Chondrocyte (in vitro differentiated cells): ENCODE results near the gene HSD17B2. TPM values are rescaled to one million over a fixed set of nuclear protein-coding genes. Genes with fewer than 3 reads are reported as not detected.

Experiments used
- DNase-seq: peaks from one replicate; pipeline ENCODE4 v3.0.0; 2021; ENCODE audit warnings: mixed read lengths, low spot score
- H3K27ac Mint-ChIP-seq: one replicate; pipeline ENCODE4 v1.8.0; 2021; ENCODE audit warnings: mild to moderate bottlenecking, moderate library complexity, mixed read lengths; ENCODE audit not compliant: unreplicated experiment
- H3K27me3 Mint-ChIP-seq: 2 replicates; pipeline ENCODE4 v1.8.0; 2021; ENCODE audit warnings: low read depth, mixed read lengths
- H3K36me3 Mint-ChIP-seq: 2 replicates; pipeline ENCODE4 v1.8.0; 2021; ENCODE audit warnings: low read depth, mixed read lengths
- H3K4me1 Mint-ChIP-seq: 2 replicates; pipeline ENCODE4 v1.8.0; 2021; ENCODE audit warnings: low read depth, mild to moderate bottlenecking, mixed read lengths
- H3K4me3 Mint-ChIP-seq: one replicate; pipeline ENCODE4 v1.8.0; 2021; ENCODE audit warnings: mild to moderate bottlenecking, moderate library complexity, mixed read lengths; ENCODE audit not compliant: unreplicated experiment
- H3K9me3 Mint-ChIP-seq: 2 replicates; pipeline ENCODE4 v1.8.0; 2021; ENCODE audit warnings: low read depth, mixed read lengths
- CTCF ChIP-seq: fragments of 200-600 bp; sonication (generic); IDR thresholded peaks from 2 replicates; pipeline ENCODE4 v1.5.0; 2021; ENCODE audit warnings: antibody characterized with exemption, mild to moderate bottlenecking, moderate library complexity
- total RNA-seq: library from RNA; stranded (reverse); gene quantifications from 3 replicates; pipeline ENCODE4 v1.2.1, GENCODE V29; 2021

Gene HSD17B2
- total RNA-seq, 1 donor from 2014 or later: not detected

GRCh38 chr16:82146556-82146955 lies 111.5 kb downstream of the HSD17B2 start:
- no peak overlapping the region for H3K4me3 Mint-ChIP-seq
- peaks cover 3% of the 10 kb centered on the region for H3K9me3 Mint-ChIP-seq
- H3K27ac Mint-ChIP-seq: no peak overlapping the region
- no peaks in the 10 kb centered on the region for H3K27me3 Mint-ChIP-seq
- H3K36me3 Mint-ChIP-seq: peaks cover 16% of the 10 kb centered on the region
- no peak for TF ChIP-seq CTCF
- DNase-seq: no peak
- no peaks in the 10 kb centered on the region for H3K4me1 Mint-ChIP-seq

GRCh38 chr16:82146957-82147356 lies 111.9 kb downstream of the HSD17B2 start:
- no peak for DNase-seq
- Mint-ChIP-seq H3K36me3 (peaks cover 16% of the 10 kb centered on the region), H3K27ac (no peak overlapping the region), H3K27me3 (no peaks in the 10 kb centered on the region), H3K4me1 (no peaks in the 10 kb centered on the region), H3K9me3 (peaks cover under 1% of the 10 kb centered on the region), H3K4me3 (no peak overlapping the region)
- TF ChIP-seq CTCF: no peak

DNA sequence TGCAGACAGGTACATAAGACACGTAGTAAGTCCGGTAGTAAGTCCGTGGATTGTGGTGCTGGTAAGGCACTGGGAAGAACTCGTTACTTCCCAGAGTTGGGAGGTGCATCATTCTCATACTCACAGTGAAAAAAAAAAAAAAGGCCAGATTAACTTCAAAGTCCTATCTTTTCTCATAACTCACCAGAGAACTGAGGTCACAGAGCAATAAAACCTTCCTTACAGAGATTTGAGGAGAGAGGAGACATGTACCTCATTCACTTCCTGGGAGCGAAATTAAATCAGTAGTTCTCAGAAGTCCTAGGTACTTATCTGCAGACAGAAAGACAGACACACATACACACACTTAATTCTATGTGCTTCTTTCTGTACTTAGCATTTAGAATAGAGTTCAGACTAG lies 112.5 kb downstream of the HSD17B2 start:
- Mint-ChIP-seq H3K27me3 (no peaks in the 10 kb centered on the region), H3K36me3 (peaks cover 17% of the 10 kb centered on the region), H3K4me1 (no peaks in the 10 kb centered on the region), H3K4me3 (no peak overlapping the region), H3K9me3 (no peaks in the 10 kb centered on the region), H3K27ac (no peak overlapping the region)
- no peak for TF ChIP-seq CTCF
- DNase-seq: no peak

Other genes with a start within 250 kb of the HSD17B2 start
- gene SDR42E1, start 23.8 kb upstream of the HSD17B2 start, total RNA-seq: not detected in 3 replicates
- gene MPHOSPH6, start 135.0 kb downstream of the HSD17B2 start, total RNA-seq: 13.5 to 23.8 TPM (median 14.6 TPM) in 3 replicates